GM19193 (cell line): ENCODE data around the gene TENM3.

Experiments
- POLR2A ChIP-seq: IDR thresholded peaks from 4 replicates; pipeline ENCODE4 v1.6.1; 2011; ENCODE audit not compliant: insufficient read depth, insufficient read length; ENCODE audit errors: extremely low read depth

The TENM3 gene

DNA sequence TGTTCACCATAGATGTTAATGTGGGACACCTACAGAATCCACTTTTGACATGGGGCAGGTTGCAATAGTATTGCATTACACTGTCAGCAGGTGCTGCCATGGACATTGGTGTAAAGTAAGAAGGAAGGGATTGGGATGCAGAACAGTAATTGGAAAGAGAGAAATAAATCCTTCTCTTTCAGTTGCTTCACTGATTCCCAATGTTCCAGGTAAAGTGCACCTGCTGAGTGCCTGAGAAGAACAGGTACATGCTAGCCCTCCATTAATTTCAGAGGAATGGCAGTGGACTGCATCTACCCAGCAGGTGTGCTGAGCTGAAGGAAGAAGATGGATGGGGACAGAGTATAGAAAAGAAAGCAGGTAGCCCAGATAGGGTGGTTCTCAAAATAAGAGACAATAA, 248.5 kb downstream of the TENM3 start:
- TF ChIP-seq POLR2A, result no peak

DNA sequence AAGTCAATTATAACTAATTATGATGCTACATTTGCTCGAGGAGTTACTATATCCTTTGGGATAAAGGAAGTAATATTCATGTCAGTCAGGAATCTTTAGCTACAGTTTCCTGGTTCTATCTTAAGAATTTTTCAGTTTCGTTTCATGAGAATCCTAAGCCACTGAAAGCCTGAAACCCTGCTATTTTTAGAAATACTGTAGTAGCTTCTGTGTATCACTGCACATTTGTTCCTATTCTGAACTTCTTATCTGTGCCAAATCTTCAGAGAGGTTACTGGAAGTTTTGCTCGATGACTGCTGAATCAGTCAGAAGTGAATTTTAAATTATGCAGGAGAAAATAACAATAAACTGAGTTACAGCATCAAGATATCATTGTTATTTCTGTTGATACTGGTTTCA, 249.2 kb downstream of the TENM3 start:
- no peak for TF ChIP-seq POLR2A

DNA sequence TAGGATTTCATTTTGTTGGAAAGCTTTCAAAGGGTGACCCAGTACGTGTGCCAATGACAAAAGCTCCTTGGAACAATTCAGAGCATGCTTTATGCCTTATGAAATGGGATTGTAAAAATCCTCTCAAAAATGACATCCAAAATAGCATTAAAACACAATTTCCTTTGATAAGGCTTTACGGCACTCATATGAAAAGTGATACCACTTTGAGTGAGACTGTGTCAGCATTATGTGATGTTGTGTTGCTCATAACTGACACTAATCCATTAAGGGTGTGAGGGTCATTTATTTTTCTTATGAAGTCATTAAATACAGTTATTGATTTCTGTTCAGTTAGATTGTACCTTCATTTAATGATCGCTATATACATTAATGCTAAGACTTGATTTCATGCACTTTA, 250.2 kb downstream of the TENM3 start:
- no peak for TF ChIP-seq POLR2A

DNA sequence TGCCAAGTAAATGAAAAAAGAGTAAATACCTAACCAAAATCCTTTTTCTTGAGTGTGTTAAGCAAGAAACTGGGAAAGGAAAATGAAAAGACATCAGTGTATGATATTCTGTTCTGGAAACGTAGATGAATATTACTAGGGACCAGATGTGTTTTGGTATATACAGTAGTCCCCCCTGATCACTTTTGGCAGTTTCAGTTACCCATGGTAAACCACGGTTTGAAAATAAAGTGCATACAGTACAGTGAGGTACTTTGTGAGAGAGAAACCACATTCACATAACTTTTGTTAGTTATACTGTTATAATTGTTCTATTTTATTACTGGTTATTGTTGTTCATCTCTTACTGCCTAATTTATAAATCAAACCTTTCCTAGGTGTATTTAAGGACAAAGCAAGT, 250.9 kb downstream of the TENM3 start:
- no peak for TF ChIP-seq POLR2A

DNA sequence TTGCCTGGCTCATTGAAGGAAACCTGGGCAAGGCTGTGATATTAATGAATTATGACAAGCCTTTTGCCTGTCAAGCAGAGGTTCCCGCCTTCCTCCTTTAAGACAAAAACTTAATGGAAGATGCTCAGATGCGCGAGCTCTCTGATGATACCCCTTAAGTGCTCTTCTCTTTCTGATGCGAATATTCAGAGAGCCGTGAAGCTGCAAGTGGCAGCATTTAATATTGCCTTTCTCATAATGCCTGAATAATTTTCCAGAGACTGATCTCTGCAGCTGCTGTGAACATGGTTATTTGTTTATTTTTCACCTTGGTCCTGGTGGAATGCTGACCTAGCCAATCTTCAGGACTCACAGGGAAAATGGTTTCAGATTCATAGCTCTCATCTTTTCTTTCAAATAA, 251.8 kb downstream of the TENM3 start:
- no peak for TF ChIP-seq POLR2A

DNA sequence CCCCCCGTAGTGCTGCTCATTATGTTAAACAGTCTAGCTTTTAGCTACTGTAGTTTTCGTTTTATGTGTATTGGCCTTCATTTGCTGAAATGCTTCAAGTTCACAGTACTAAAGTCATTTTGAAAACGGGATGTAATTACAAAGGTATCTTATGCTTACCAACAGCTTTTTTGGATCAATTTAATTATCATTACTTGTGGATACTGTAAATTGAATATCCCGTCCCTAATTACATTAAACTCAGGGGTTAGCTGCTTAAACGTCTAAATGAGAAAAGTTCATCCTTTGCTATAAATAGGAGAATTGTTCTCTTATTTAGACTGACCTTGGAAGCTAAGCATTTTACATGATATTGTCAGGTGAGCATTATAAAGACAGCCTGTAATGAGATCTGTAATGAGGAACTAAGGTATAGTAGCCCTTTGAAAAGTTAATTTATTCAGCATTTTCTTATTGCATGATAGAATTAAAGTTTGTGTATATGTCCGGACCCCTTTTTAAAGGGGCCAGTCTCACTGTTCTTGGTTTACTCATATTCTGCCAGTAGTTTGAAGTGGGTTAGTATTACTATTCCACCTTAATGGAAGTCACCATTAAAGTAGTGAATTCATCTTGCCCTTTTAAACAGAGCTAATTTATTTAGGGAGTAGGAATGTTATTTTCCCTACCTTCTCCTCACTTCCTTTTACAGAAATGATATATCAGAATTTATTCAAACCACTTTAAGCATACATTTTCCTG, 252.6 kb downstream of the TENM3 start:
- TF ChIP-seq POLR2A, result no peak

DNA sequence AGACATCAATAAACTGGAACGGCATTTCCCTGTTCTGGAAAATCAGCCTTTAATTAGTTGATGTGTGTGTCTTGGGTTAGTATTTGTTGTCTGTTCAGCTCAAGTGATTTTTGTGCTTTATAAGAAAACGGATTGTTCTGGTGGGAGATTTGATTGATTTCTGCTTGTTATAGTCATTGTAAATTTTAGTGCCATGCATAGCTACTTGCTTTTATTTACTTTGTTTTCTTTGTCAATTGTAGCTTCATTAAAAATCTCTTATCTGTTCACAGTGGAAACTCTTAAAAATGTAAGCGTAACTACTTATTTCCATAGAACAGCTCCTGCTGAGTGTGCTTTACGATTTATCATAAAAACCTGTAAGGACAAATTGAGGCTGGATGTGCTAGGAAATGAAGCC, 253.2 kb downstream of the TENM3 start:
- TF ChIP-seq POLR2A, result no peak

DNA sequence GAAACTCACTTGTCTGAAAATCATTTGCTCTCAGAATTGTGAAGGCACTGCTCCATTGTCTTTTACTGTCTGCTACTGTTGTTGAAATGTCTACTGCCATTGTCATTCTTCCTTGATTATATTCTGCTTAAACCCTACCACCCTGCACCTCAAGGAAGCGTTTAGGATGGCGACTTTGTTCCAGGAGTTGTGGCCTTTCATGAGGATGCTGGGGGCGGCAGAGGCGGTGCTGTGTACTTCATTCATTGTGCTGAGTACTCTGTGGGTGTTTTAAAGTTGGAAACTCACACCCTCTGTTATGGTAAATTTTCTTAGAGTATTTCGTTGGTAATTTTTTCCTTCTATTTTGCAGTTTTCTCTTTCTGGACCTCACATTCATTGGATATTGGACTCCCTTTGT, 258.9 kb downstream of the TENM3 start:
- no peak for TF ChIP-seq POLR2A

DNA sequence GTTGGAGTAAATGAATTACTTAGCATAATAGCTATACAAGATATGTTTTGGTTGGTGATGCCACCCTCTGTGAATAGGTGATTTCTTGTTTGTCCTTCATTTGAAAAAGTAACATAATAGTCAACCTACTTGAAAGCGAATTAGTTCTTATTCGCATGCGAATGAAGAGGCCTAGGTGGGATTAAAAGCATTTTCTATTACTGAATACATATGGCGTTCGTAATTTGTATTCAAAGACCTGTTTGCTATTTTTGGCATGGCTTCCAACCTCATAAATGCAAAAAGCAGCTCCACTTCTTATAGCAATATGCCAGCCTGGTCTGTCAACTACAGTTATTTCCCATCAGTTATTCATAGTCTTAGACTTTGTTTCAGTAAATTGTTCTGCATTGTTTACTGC, 261.3 kb downstream of the TENM3 start:
- TF ChIP-seq POLR2A, result no peak

DNA sequence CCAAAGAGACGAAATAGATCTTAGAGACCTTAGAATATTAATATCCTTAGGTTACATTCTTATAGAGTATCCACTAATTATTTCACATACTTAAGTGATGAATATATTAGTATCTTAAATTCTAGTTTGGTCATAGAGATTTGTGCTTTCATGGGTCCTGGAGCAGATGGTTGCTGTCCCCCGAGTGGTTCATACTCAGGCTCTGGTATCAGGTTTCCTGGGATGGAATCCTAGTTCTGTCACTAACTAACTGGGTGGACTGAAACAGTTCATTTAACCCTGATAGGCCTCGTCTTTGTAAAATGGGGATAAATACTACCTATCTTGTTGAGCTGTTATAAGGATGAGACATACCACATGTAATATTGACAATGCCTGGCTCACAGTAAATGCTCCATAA, 264.6 kb downstream of the TENM3 start:
- TF ChIP-seq POLR2A, result no peak

DNA sequence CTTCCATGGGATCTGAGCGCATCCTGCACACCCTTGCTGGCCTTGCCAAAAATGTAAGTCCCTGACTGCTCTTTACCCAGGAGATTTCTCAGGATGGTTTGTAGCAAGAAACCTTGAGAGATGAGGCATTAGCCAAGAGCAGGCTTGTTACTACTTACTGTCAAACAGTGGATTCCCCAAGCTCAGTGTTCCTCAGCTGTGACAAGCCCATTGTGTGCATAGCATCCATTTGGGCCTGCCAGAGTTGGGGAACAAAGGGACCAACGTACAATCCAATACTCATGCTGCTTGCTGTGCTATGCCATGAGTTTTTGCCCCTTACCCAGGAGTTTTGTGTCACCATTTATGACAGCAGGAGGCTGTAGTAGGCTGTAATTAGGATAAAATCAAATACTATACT, 267.6 kb downstream of the TENM3 start:
- TF ChIP-seq POLR2A, result no peak

DNA sequence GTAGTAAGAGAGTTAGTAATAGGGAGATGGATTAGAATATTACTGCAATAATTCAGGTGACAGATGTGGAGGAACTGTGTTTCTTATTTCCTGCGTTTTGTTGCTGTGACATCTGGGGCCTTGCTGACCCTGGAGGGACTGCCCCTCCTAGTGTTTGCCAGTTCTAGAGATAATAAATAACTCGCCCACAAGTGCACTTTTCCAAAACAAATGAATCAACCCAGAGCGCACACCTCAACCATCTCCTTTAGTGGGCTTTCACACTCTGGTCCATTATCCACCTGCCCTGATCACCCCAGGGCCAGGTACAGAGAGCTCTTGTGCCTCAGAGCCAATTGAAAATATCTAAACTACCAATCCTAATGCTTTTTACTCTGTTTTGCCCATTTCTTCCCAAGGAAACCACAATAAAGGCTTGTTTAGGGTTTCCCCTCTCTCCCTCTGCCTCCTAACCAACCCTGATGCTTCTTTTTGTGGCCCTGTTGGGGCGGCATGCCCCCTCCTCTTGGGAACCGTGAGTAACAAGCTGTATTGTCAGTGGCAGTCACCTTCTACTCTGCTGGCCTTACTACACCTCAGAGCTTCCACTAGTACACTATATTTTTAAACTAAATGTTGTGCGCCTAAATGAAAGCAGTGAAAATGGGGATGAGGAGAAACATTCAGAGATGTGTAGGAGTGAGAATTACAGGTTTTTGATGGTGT, 270.5 kb downstream of the TENM3 start:
- TF ChIP-seq POLR2A, result no peak

DNA sequence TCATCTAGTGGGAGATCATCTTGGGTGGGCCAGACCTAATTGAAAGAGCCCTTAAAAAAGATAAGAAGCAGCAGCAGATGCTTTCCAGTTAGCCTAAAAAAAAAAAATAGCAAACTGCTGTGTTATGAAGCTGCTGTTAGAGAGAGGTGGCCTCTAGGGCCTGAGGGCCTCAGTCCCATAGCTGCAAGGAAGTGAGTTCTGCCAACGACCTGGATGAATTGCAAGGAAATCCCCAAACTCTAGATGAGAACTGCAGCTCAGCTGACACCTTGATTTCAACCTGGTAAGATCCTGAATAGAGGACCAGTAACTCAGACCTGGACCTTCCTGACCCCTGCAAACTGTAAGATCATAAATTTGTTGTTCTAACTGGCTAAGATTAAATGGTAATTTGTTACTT, 275.2 kb downstream of the TENM3 start:
- no peak for TF ChIP-seq POLR2A

DNA sequence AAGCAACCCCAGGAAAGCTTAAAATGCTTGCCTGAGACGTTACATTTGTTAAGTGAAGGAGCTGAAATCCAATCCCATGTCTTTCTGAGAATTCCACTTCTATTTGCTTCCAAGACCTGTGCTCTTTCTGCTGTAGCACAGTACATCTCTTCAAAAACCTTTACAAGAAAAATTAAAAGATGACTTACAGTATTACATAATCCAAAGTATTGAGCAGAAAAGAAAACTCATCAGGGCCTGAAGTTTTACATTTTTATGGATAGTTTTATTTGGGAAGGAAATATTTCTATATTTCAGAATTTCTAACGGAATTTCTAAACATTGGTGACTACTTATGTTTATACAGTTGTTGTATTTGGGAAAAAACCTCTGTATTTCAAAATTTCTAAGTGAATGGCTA, 276.3 kb downstream of the TENM3 start:
- no peak for TF ChIP-seq POLR2A

DNA sequence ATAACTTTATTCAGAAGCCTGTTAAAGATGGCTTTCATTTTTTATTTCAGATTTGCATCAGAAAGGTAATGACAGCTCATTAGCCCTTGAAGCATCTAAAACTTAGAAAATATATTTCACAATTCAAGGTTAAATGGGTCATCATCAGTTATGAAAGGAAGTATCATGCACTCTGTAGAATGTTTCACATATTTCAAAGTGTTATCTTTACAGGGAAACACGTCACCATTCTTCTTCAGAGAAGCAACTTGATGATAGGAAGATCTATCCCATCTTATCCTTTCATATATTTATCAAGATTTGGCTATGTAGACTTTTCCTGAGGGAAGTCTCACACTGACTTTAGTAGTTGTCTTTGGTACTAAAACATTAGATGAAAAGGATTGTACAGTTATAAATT, 277.8 kb downstream of the TENM3 start:
- no peak for TF ChIP-seq POLR2A

DNA sequence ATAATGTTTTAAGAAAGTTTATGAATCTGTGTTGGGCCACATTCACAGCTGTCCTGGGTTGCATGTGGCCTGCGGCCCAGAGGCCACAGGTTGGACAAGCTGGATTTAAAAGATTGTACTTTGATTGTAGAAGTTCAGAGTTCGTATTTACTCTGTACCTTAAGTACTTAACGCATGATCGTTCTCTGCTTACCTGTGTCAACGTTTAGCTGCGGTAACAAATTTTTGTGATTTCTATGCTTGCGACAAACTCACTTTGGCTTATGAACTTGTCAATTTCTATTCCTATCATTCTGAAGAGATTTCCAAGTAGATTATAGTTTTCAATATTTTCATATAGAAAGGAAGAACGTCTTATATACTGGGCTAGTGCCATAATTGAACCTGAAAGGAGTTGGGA, 285.6 kb downstream of the TENM3 start:
- TF ChIP-seq POLR2A, result no peak
